Measurements from ENCODE around the gene GPX1. TPM values are rescaled to one million over a fixed set of nuclear protein-coding genes. Genes with fewer than 3 reads are reported as not detected.

Gene GPX1
- total RNA-seq, 2 experiments from 2014 or later, result 71.5 to 76.8 TPM

Other genes with a start within 250 kb of the GPX1 start
- gene USP19, start 237.5 kb downstream of the GPX1 start, total RNA-seq, result 10 to 100 TPM; 61.2 to 61.5 TPM
- not detected for gene LAMB2, start 225.3 kb downstream of the GPX1 start, total RNA-seq
- gene CCDC71, start 192.0 kb downstream of the GPX1 start, total RNA-seq, result 10 to 100 TPM; 19.9 to 20.9 TPM
- 1 to 10 TPM; 1.2 to 1.4 TPM for gene KLHDC8B, start 186.8 kb downstream of the GPX1 start, total RNA-seq
- 1 to 10 TPM; 6.9 to 7.1 TPM for gene C3orf62, start 81.1 kb downstream of the GPX1 start, total RNA-seq
- gene USP4, start 18.3 kb downstream of the GPX1 start, total RNA-seq, result 10 to 100 TPM; 77.8 to 85.0 TPM
- 100 to 1,000 TPM; 504 to 505 TPM for gene RHOA, start 53.6 kb upstream of the GPX1 start, total RNA-seq
- 10 to 100 TPM; 19.7 to 22.4 TPM for gene TCTA, start 54.1 kb upstream of the GPX1 start, total RNA-seq
- 1 to 10 TPM; 3.5 to 5.2 TPM for gene AMT, start 64.1 kb upstream of the GPX1 start, total RNA-seq
- gene NICN1, start 71.0 kb upstream of the GPX1 start, total RNA-seq, result 10 to 100 TPM; 23.8 to 25.5 TPM
- 10 to 100 TPM; 13.8 to 16.5 TPM for gene DAG1, start 111.9 kb upstream of the GPX1 start, total RNA-seq
- under 1 TPM; 0.03 to 0.05 TPM for gene BSN, start 196.1 kb upstream of the GPX1 start, total RNA-seq

All from activated CD4-positive, alpha-beta memory T cell treated with anti-CD3 and anti-CD28 coated beads, Interleukin-2, amount 10 ng/mL, durations not matched to agents 7 days and 5 days (primary cell).